Parathyroid adenoma (tissue), 2 donors: ENCODE measurements around the gene TACC2.

Source experiments
- H2AFZ ChIP-seq: fragments of 300-600 bp; sonication (generic); one replicate; pipeline ENCODE4 v1.7.0; 2017; ENCODE audit warnings: antibody characterized with exemption, mild to moderate bottlenecking
- H3K27ac ChIP-seq: fragments of 300-600 bp; sonication (generic); one replicate; pipeline ENCODE4 v1.7.0; 2017
- H3K27me3 ChIP-seq: fragments of 300-600 bp; sonication (generic); one replicate; pipeline ENCODE4 v1.7.0; 2017; ENCODE audit warnings: low read length; ENCODE audit not compliant: control insufficient read depth, insufficient read depth
- H3K36me3 ChIP-seq: fragments of 300-600 bp; sonication (generic); one replicate; pipeline ENCODE4 v1.7.0; 2017; ENCODE audit warnings: low read length; ENCODE audit not compliant: control insufficient read depth, insufficient read depth
- H3K4me1 ChIP-seq: fragments of 300-600 bp; sonication (generic); one replicate; pipeline ENCODE4 v1.7.0; 2017; ENCODE audit warnings: control low read depth
- H3K4me2 ChIP-seq: fragments of 300-600 bp; sonication (generic); one replicate; pipeline ENCODE4 v1.7.0; 2017; ENCODE audit warnings: low read length
- H3K4me3 ChIP-seq: fragments of 300-600 bp; sonication (generic); one replicate; pipeline ENCODE4 v1.7.0; 2017; ENCODE audit warnings: low read depth, low read length
- H3K79me2 ChIP-seq: fragments of 300-600 bp; sonication (generic); one replicate; pipeline ENCODE4 v1.7.0; 2017; ENCODE audit warnings: control low read depth
- H3K9ac ChIP-seq: fragments of 300-600 bp; sonication (generic); one replicate; pipeline ENCODE4 v1.7.0; 2017; ENCODE audit warnings: mild to moderate bottlenecking
- H3K9me3 ChIP-seq: fragments of 300-600 bp; sonication (generic); one replicate; pipeline ENCODE4 v1.7.0; 2017; ENCODE audit warnings: low read length; ENCODE audit not compliant: control insufficient read depth
- CTCF ChIP-seq: fragments of 300-600 bp; sonication (generic); IDR thresholded peaks from one replicate; pipeline ENCODE4 v1.7.0; 2017; ENCODE audit warnings: antibody characterized with exemption, mild to moderate bottlenecking
- donor health status: primary hyperparathyroidism.

Gene TACC2

GRCh38 chr10:122190176-122190943, 201.4 kb downstream of the TACC2 start:
- Histone ChIP-seq H3K9me3 (no peaks in the 10 kb centered on the region), H3K27me3 (no peaks in the 10 kb centered on the region), H3K4me1 (no peaks in the 10 kb centered on the region), H3K9ac (no peak overlapping the region), H3K79me2 (peaks cover 11% of the 10 kb centered on the region), H3K36me3 (no peaks in the 10 kb centered on the region), H2AFZ (no peak overlapping the region), H3K27ac (no peak overlapping the region), H3K4me3 (no peak overlapping the region), H3K4me2 (no peak overlapping the region)
- no peak for TF ChIP-seq CTCF

GRCh38 chr10:122191936-122192541, 203.1 kb downstream of the TACC2 start:
- Histone ChIP-seq H3K27ac (no peak overlapping the region), H3K9ac (no peak overlapping the region), H3K4me1 (no peaks in the 10 kb centered on the region), H3K27me3 (no peaks in the 10 kb centered on the region), H3K36me3 (no peaks in the 10 kb centered on the region), H2AFZ (no peak overlapping the region), H3K4me2 (no peak overlapping the region), H3K9me3 (no peaks in the 10 kb centered on the region), H3K4me3 (no peak overlapping the region), H3K79me2 (peaks cover 11% of the 10 kb centered on the region)
- TF ChIP-seq CTCF = no peak

GRCh38 chr10:122194251-122194650, 205.3 kb downstream of the TACC2 start:
- H2AFZ ChIP-seq = no peak overlapping the region
- H3K9me3 ChIP-seq = no peaks in the 10 kb centered on the region
- H3K4me1 ChIP-seq = no peaks in the 10 kb centered on the region
- peaks cover 5% of the 10 kb centered on the region for H3K79me2 ChIP-seq
- no peak for TF ChIP-seq CTCF
- no peak overlapping the region for H3K9ac ChIP-seq
- H3K4me2 ChIP-seq = no peak overlapping the region
- H3K27me3 ChIP-seq = no peaks in the 10 kb centered on the region
- no peaks in the 10 kb centered on the region for H3K36me3 ChIP-seq
- no peak overlapping the region for H3K27ac ChIP-seq
- H3K4me3 ChIP-seq = no peak overlapping the region

- Histone ChIP-seq H3K9me3 (no peaks in the 10 kb centered on the region), H3K27ac (no peak overlapping the region), H3K36me3 (no peaks in the 10 kb centered on the region), H3K4me3 (no peak overlapping the region), H3K4me2 (no peak overlapping the region), H3K9ac (no peak overlapping the region), H2AFZ (no peak overlapping the region), H3K27me3 (no peaks in the 10 kb centered on the region), H3K79me2 (no peaks in the 10 kb centered on the region), H3K4me1 (no peaks in the 10 kb centered on the region)
- no peak for TF ChIP-seq CTCF
Measured at GRCh38 chr10:122196218-122196617, 207.3 kb downstream of the TACC2 start.
